ENCODE measurements around the gene C16orf92.

The C16orf92 gene

DNA sequence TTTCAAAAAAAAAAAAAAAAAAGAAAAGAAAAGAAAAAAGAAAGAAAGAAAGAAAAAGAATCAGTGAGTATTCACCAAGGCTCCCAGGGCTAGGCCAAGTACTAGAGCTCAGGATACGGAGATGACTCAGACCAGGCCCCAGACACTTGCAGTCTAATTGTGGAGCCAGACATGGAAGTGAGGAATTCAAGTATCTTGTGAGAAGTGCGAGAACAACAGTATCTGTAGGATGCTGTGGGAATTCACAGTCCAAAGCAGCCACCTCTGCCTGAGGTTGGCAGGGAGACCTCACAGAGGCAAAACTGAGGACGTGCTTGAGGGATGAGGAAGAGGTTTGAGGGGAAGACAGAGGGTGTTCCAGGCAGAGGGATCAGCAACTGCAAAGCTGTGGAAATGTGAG lies 28.5 kb downstream of the C16orf92 start:
- peak; percentile 62 for ATAC-seq
- TF ChIP-seq OSR1 (CRISPR knock-in tag; IDR thresholded peaks at IDR 0.05), result no peak
- TF ChIP-seq TSHZ2 (CRISPR knock-in tag; IDR thresholded peaks at IDR 0.05), result no peak
- no peak for TF ChIP-seq ARNTL (CRISPR knock-in tag; IDR thresholded peaks at IDR 0.05; ENCODE audit: borderline replicate concordance, low read depth)
- no peak for TF ChIP-seq SNAI2 (CRISPR knock-in tag; IDR thresholded peaks at IDR 0.05)
- no peak for TF ChIP-seq ZFP30 (CRISPR knock-in tag; IDR thresholded peaks at IDR 0.05)
- TF ChIP-seq ZC3H10 (CRISPR knock-in tag; IDR thresholded peaks at IDR 0.05), result no peak
- TF ChIP-seq ZNF565 (CRISPR knock-in tag; conservative IDR thresholded peaks at IDR 0.05; ENCODE audit: low read depth), result no peak
- TF ChIP-seq, protein P1, sequence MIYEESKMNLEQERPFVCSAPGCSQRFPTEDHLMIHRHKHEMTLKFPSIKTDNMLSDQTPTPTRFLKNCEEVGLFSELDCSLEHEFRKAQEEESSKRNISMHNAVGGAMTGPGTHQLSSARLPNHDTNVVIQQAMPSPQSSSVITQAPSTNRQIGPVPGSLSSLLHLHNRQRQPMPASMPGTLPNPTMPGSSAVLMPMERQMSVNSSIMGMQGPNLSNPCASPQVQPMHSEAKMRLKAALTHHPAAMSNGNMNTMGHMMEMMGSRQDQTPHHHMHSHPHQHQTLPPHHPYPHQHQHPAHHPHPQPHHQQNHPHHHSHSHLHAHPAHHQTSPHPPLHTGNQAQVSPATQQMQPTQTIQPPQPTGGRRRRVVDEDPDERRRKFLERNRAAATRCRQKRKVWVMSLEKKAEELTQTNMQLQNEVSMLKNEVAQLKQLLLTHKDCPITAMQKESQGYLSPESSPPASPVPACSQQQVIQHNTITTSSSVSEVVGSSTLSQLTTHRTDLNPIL (CRISPR knock-in tag; IDR thresholded peaks at IDR 0.05; ENCODE audit: low read depth), result no peak
- TF ChIP-seq ISL1 (CRISPR knock-in tag; IDR thresholded peaks at IDR 0.05), result no peak
- no peak for TF ChIP-seq BACH2 (CRISPR knock-in tag; IDR thresholded peaks at IDR 0.05; ENCODE audit: borderline replicate concordance)
- no peak for TF ChIP-seq GLIS3 (CRISPR knock-in tag; IDR thresholded peaks at IDR 0.05)
- no peak for TF ChIP-seq CSDC2 (CRISPR knock-in tag; IDR thresholded peaks at IDR 0.05)
- TF ChIP-seq ZNF8 (CRISPR knock-in tag; IDR thresholded peaks at IDR 0.05), result no peak
- TF ChIP-seq PPARA (CRISPR knock-in tag; IDR thresholded peaks at IDR 0.05; ENCODE audit: borderline replicate concordance), result no peak

- ATAC-seq, result peak; percentile 82
- TF ChIP-seq ZNF70 (CRISPR knock-in tag; IDR thresholded peaks at IDR 0.05) (0 out of 2 replicates have a peak, but pooled peaks have one; percentile 15), ZFP3 (CRISPR knock-in tag; IDR thresholded peaks at IDR 0.05) (0 out of 2 replicates have a peak, but pooled peaks have one; percentile 34), TSHZ2 (CRISPR knock-in tag; IDR thresholded peaks at IDR 0.05) (0 out of 2 replicates have a peak, but pooled peaks have one; percentile 52), CSDC2 (CRISPR knock-in tag; IDR thresholded peaks at IDR 0.05) (no peak)
Observed at GRCh38 chr16:30052671-30053372, 29.8 kb downstream of the C16orf92 start.

DNA sequence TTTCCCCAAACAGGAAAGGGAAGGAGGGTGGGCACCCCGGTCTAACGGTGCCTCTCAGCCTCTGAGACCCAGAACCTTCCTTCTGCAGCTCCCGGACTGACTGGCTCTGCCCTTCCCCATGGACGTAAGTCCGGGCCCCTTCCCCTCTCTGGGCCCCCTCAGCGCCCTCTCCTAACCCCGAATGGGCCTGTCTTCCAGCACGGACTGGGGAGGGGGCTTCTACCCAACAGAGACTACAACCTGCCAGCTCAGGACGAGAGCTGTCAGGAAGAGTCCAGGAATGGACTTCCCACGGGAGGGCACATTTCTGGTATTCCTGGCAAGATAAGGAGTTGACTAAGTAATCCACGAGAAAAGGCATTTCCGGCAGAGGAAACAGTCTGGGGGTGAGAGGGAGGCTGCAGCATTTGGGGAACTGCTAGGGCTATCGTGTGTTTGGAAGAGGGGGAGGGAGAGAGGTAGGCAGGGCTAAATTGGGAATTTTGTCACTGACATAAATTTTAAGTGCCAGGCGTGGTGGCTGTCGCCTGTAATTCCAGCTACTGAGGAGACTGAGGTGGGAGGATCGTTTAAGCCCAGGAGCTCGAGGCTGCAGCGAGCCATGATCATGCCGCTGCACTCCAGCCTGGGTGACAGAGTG lies 30.5 kb downstream of the C16orf92 start:
- TF ChIP-seq TSHZ2 (CRISPR knock-in tag; IDR thresholded peaks at IDR 0.05) (no peak), PATZ1 (CRISPR knock-in tag; IDR thresholded peaks at IDR 0.05; ENCODE audit: borderline replicate concordance) (no peak), TCF4 (CRISPR knock-in tag; IDR thresholded peaks at IDR 0.05; ENCODE audit: borderline replicate concordance) (no peak), ZFP3 (CRISPR knock-in tag; IDR thresholded peaks at IDR 0.05) (no peak), ARNTL (CRISPR knock-in tag; IDR thresholded peaks at IDR 0.05; ENCODE audit: borderline replicate concordance, low read depth) (no peak), GLIS3 (CRISPR knock-in tag; IDR thresholded peaks at IDR 0.05) (no peak), ZNF70 (CRISPR knock-in tag; IDR thresholded peaks at IDR 0.05) (no peak)
- peak; percentile 64 for ATAC-seq
